ENCODE results near the gene RBM14.
"Not testable (repeated sequence)": the region's sequence is repeated elsewhere in the genome, so short reads cannot be mapped to it uniquely, and the experiment has no call there.

The RBM14 gene

GRCh38 chr11:66600219-66600618 lies 16.2 kb upstream of the RBM14 start:
- DNase-seq = no peak

- DNase-seq = no peak
These were observed 15.7 kb upstream of the RBM14 start for GRCh38 chr11:66600631-66601233.

DNA sequence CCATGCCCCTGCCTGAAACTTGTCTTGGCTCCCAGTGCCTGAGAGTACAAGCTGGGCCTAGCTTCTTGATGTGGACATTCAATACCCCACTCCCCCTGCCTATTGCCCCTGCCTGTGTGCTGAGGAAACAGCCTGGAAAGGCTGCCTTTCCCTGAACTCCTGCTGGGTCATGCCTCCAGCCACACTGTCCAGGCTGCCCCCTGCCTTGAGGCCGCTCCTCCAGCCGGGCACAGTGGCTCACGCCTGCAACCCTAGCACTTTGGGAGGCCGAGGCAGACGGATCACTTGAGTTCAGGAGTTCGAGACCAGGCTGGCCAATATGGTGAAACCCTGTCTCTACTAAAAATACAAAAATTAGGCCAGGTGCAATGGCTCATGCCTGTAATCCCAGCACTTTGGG lies 13.4 kb upstream of the RBM14 start:
- no peak for DNase-seq

DNA sequence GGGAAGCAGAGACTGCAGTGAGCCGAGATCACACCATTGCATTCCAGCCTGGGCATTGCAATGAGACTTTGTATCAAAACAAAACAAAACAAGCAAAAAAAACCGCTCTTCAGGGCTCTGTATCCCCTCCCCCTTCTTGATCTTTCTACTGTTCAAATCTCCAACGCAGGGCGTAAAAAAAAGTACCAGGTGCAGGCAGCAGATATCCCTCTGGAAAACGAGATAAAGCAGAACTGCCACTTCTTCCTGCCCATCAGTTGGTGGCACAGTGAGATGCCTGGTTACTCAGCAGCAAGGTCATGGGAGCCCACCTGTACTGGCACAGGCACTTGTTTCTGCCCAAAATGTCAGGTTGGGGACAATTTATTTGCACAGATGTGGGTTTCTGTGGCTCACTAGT lies 12.3 kb upstream of the RBM14 start:
- DNase-seq = no peak

- not testable (repeated sequence) for DNase-seq
These were observed 9.8 kb upstream of the RBM14 start for GRCh38 chr11:66606608-66607007.

DNA sequence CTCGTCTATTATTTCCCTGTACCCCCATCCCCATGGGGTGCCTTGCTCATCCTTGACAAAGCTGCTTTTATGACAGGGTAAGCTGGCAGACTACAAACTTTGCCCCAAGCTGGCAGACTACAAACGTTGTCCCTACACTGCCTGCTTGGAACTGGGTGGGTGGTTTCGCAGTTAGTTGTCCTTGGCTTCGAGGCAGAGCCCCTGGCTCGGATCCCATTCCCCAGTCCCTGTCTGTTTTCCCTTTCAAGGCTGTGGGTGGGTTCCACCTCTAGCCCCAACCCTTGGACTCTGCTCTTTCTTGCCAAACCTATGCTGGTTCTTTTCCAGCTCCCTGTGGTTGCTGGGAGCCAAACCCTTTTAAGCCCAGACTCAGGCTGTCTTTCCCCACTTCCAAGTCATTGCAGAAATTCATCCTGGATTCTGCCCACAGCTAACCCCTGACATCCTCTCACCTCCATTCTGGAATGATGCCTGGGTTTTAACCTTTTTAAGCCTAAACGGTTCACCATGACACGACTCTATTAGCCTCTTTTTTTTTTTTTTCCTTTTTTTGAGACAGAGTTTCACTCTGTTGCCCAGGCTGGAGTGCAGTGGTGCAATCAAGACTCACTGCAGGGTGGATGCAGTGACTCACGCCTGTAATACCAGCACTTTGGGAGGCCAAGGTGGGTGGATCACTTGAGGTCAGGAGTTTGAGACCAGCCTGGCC lies 9.2 kb upstream of the RBM14 start:
- no peak for DNase-seq

DNA sequence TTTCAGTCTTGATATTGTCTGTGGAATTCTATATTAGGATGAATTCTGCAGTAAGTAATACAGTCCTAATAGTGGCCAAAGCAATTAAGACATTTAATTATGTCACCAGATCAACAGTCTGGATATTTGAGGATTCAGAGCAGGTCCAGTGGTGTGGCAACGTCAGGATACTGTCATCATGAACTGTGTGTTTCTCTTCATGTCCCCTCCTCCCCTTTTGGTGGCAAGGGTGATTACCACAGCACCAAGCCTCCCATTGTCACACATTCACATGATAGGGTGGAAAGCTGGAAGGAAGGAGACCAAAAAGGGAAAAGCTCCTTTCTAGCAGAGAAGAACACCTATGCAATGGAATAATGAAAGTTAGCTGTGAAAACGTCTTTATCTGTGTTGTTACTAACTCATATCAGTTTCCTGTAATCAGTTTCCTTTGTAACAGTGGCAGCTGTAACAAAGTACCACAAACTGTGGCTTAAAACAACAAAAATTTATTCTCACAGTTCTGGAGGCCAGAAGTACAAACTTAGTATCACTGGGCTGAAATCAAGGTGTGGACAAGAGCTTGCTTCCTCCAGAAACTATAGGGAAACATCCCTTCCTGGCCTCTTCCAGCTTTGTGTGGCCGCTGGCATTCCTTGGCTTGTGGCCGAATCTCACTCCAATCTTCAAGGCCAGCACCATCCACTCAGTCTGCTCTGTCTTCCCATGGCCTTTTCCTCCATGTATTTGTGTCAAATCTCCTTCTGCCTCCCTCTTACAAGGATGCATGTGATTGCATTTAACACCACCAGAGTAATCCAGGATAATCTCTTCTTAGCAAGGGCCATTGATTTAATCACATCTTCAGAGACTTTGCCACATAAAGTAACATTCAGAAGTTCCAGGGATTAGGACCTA lies 6.5 kb upstream of the RBM14 start:
- DNase-seq = no peak

DNA sequence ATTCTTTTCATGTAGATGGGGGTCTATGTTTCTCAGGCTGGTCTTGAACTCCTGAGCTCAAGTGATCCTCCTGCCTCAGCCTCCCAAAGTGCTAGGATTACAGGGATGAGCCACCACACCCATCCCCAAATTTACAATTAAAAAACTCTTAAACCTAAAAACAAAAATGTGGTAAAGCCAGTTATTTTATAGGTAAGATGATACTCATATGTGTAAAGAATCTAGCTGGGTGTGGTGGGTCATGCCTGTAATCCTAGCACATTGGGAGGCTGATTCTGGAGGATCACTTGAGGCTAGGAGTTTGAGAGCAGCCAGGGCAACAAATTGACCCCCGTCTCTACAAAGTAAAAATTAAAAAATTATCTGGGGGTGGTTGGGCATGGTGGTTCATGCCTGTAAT lies 4.0 kb upstream of the RBM14 start:
- DNase-seq = no peak

- DNase-seq = no peak
These were observed 2.4 kb upstream of the RBM14 start for GRCh38 chr11:66614073-66614472.

DNA sequence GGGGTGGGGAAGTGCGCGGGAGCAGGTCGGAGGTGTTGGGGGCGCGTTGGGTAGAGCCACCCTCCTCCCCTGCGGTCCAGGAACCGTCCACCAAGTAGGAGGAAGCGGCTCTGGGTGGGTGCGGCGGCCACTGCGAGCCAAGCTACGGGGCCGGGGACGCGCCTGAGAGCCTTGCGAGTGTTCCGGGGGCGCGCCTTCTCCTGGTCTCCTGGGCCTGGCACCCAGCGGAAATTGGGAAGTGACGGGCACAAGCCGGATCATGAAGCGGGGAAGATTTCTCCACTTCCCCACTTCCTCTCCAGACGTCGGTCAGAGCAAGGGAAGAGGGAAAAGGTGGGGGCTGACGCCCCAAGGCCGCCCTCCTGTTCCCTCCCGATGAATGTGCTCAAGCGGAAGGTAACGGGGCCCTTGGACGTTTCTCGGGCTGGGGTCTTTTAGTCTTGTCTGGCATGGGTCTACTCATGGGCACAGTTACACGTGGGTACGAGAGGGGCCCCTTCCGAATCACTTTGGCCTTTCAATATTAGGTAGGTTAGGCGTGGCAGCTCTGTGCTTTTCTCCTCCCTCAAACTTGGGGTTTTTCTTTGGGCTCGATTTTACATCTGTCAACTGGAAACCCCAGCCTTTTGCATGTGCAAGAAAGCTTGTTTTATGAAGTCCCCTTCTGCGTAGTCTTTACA lies 865 bp downstream of the RBM14 start:
- no peak for DNase-seq

- no peak for DNase-seq
These were observed 2.7 kb downstream of the RBM14 start for GRCh38 chr11:66619080-66619554.

DNA sequence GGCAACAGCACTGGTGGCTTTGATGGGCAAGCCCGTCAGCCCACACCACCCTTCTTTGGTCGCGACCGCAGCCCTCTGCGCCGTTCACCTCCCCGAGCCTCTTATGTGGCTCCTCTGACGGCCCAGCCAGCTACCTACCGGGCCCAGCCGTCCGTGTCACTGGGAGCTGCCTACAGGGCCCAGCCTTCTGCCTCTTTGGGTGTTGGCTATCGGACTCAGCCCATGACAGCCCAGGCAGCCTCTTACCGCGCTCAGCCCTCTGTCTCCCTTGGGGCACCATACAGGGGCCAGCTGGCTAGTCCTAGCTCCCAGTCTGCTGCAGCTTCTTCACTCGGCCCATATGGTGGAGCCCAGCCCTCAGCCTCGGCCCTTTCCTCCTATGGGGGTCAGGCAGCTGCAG lies 8.0 kb downstream of the RBM14 start:
- DNase-seq = no peak

- no peak for DNase-seq
These were observed 8.8 kb downstream of the RBM14 start for GRCh38 chr11:66625041-66625751.

GRCh38 chr11:66625752-66626149 lies 9.3 kb downstream of the RBM14 start:
- no peak for DNase-seq

DNA sequence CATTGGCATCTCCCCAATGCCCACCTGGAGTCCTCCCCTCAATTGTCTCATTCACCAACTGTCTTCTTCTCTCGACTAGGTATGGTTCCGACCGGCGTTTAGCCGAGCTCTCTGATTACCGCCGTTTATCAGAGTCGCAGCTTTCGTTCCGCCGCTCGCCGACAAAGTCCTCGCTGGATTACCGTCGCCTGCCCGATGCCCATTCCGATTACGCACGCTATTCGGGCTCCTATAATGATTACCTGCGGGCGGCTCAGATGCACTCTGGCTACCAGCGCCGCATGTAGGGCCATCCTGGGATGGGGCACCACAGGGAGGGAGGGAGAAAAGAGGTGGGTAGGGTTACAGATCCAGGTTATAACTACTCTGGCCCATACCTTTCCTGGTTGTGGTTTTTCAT lies 10.0 kb downstream of the RBM14 start:
- no peak for DNase-seq

GRCh38 chr11:66626926-66627325 lies 10.5 kb downstream of the RBM14 start:
- DNase-seq = no peak

GRCh38 chr11:66628061-66628603 lies 11.7 kb downstream of the RBM14 start:
- DNase-seq = no peak

- DNase-seq = no peak
These were observed 12.9 kb downstream of the RBM14 start for GRCh38 chr11:66629356-66629755.

GRCh38 chr11:66631883-66632282 lies 15.5 kb downstream of the RBM14 start:
- DNase-seq = no peak

GRCh38 chr11:66632952-66633351 lies 16.5 kb downstream of the RBM14 start:
- DNase-seq = no peak

GRCh38 chr11:66636411-66636810 lies 20.0 kb downstream of the RBM14 start:
- no peak for DNase-seq

DNA sequence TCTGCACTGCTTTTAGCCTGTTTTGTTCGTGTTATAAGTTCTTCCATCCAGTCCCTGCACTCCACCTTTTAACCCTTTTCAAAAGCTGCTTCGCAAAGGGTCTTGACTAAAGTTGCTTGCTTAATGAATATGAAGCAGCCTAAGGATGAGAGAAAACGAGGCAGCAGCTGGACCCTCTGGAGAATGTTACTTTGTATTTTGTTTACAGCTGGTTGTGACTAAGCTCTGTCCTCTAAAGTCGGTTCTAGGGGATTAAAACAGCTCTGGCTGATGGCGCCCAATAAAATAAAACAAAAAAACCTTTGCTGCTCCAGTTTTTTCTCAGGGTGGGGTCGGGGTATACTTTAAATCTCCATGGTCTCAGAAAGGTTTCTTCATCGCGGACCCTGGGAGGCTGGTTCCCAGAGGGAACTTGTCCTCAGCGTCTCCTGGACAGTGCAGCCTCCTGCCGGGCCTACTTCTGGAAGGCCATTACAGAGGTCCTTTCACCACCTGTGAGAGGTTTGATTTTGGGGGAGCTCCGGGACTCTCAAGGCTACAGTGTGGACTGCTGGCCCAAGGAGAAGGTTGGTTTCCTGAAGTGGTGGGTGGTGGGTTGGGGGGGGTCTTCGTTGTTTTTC lies 21.2 kb downstream of the RBM14 start:
- DNase-seq = no peak

All from NCI-H1436 treated with DMSO at 0.1 percent for 48 hours (cell line).